HEK293 (cell line): ENCODE data around the gene CD93.

Experiments
- BCL11A ChIP-seq: fragments of 450-650 bp; formaldehyde crosslinking; IDR thresholded peaks from 2 replicates; pipeline ENCODE4 v1.5.1; 2016; ENCODE audit warnings: low read depth, missing biosample characterization, missing genetic modification characterization
- EGR2 ChIP-seq: fragments of 450-650 bp; formaldehyde crosslinking; IDR thresholded peaks from 2 replicates; pipeline ENCODE4 v1.5.1; 2016; ENCODE audit warnings: low read depth, missing biosample characterization, missing genetic modification characterization
- GLIS1 ChIP-seq: fragments of 450-650 bp; formaldehyde crosslinking; IDR thresholded peaks from 2 replicates; pipeline ENCODE4 v1.5.1; 2016; ENCODE audit warnings: missing biosample characterization, missing genetic modification characterization
- ZBTB17 ChIP-seq: fragments of 450-650 bp; formaldehyde crosslinking; IDR thresholded peaks from 2 replicates; pipeline ENCODE4 v1.5.1; 2016; ENCODE audit warnings: missing biosample characterization, missing genetic modification characterization
- ZFP69B ChIP-seq: fragments of 450-650 bp; formaldehyde crosslinking; IDR thresholded peaks from 2 replicates; pipeline ENCODE4 v1.5.1; 2016; ENCODE audit warnings: missing biosample characterization, missing genetic modification characterization
- ZNF157 ChIP-seq: fragments of 450-650 bp; formaldehyde crosslinking; IDR thresholded peaks from 2 replicates; pipeline ENCODE4 v1.5.1; 2016; ENCODE audit warnings: missing biosample characterization, missing genetic modification characterization
- ZNF621 ChIP-seq: fragments of 450-650 bp; formaldehyde crosslinking; IDR thresholded peaks from 2 replicates; pipeline ENCODE4 v1.5.1; 2017; ENCODE audit warnings: missing biosample characterization, missing genetic modification characterization
- ZNF843 ChIP-seq: fragments of 450-650 bp; formaldehyde crosslinking; IDR thresholded peaks from 2 replicates; pipeline ENCODE4 v1.5.1; 2016; ENCODE audit warnings: missing biosample characterization, missing genetic modification characterization
- TF ChIP-seq, protein P1 (sequence below): fragments of 450-650 bp; formaldehyde crosslinking; IDR thresholded peaks from 2 replicates; pipeline ENCODE4 v1.5.1; 2017; ENCODE audit warnings: missing biosample characterization, missing genetic modification characterization
- TF ChIP-seq, protein P2 (sequence below): sonication (generic); formaldehyde crosslinking; IDR thresholded peaks from 2 replicates; pipeline ENCODE4 v1.8.1; 2022; ENCODE audit warnings: mild to moderate bottlenecking, moderate library complexity, missing genetic modification reagents
- TF ChIP-seq, protein P3 (sequence below): fragments of 450-650 bp; formaldehyde crosslinking; IDR thresholded peaks from 2 replicates; pipeline ENCODE4 v1.5.1; 2016; ENCODE audit warnings: missing biosample characterization, missing genetic modification characterization
- TF ChIP-seq, protein P4 (sequence below): fragments of 450-650 bp; formaldehyde crosslinking; IDR thresholded peaks from 2 replicates; pipeline ENCODE4 v1.5.1; 2016; ENCODE audit warnings: missing biosample characterization, missing genetic modification characterization
- TF ChIP-seq, protein P5 (sequence below): fragments of 450-650 bp; formaldehyde crosslinking; IDR thresholded peaks from 2 replicates; pipeline ENCODE4 v1.5.1; 2016; ENCODE audit warnings: missing biosample characterization, missing genetic modification characterization

DNA sequence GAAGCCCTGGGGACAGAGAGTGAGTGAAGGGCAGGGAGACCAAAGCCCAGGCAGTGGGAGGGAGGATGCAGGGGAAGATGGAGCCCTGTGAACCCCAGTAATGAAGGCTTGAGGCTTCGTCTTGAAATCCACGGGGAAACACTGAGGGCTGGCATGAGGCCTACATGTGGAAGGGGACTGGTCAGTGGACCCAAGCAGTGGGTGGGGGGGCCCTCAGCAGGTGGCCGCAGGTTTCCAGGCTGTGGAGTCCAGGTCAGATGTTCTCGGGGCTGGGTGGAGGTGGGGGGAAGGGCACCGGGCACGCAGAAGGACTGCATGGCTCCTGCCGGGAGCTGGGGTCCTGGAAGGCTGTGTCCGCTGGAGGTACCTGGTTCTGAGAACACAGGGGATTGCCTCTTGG lies 2.7 kb upstream of the CD93 start:
- TF ChIP-seq, protein P1, sequence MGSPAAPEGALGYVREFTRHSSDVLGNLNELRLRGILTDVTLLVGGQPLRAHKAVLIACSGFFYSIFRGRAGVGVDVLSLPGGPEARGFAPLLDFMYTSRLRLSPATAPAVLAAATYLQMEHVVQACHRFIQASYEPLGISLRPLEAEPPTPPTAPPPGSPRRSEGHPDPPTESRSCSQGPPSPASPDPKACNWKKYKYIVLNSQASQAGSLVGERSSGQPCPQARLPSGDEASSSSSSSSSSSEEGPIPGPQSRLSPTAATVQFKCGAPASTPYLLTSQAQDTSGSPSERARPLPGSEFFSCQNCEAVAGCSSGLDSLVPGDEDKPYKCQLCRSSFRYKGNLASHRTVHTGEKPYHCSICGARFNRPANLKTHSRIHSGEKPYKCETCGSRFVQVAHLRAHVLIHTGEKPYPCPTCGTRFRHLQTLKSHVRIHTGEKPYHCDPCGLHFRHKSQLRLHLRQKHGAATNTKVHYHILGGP (tag by site-specific recombination), result no peak
- TF ChIP-seq, protein P2, sequence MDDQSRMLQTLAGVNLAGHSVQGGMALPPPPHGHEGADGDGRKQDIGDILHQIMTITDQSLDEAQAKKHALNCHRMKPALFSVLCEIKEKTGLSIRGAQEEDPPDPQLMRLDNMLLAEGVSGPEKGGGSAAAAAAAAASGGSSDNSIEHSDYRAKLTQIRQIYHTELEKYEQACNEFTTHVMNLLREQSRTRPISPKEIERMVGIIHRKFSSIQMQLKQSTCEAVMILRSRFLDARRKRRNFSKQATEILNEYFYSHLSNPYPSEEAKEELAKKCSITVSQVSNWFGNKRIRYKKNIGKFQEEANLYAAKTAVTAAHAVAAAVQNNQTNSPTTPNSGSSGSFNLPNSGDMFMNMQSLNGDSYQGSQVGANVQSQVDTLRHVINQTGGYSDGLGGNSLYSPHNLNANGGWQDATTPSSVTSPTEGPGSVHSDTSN, result no peak
- TF ChIP-seq, protein P3, sequence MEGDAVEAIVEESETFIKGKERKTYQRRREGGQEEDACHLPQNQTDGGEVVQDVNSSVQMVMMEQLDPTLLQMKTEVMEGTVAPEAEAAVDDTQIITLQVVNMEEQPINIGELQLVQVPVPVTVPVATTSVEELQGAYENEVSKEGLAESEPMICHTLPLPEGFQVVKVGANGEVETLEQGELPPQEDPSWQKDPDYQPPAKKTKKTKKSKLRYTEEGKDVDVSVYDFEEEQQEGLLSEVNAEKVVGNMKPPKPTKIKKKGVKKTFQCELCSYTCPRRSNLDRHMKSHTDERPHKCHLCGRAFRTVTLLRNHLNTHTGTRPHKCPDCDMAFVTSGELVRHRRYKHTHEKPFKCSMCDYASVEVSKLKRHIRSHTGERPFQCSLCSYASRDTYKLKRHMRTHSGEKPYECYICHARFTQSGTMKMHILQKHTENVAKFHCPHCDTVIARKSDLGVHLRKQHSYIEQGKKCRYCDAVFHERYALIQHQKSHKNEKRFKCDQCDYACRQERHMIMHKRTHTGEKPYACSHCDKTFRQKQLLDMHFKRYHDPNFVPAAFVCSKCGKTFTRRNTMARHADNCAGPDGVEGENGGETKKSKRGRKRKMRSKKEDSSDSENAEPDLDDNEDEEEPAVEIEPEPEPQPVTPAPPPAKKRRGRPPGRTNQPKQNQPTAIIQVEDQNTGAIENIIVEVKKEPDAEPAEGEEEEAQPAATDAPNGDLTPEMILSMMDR (tag by site-specific recombination), result no peak
- TF ChIP-seq ZNF843 (tag by site-specific recombination) (no peak), GLIS1 (tag by site-specific recombination) (no peak), ZNF621 (tag by site-specific recombination) (no peak), ZBTB17 (tag by site-specific recombination) (no peak), EGR2 (tag by site-specific recombination) (no peak), BCL11A (no peak), ZFP69B (tag by site-specific recombination) (no peak), ZNF157 (tag by site-specific recombination) (no peak)
- TF ChIP-seq, protein P4, sequence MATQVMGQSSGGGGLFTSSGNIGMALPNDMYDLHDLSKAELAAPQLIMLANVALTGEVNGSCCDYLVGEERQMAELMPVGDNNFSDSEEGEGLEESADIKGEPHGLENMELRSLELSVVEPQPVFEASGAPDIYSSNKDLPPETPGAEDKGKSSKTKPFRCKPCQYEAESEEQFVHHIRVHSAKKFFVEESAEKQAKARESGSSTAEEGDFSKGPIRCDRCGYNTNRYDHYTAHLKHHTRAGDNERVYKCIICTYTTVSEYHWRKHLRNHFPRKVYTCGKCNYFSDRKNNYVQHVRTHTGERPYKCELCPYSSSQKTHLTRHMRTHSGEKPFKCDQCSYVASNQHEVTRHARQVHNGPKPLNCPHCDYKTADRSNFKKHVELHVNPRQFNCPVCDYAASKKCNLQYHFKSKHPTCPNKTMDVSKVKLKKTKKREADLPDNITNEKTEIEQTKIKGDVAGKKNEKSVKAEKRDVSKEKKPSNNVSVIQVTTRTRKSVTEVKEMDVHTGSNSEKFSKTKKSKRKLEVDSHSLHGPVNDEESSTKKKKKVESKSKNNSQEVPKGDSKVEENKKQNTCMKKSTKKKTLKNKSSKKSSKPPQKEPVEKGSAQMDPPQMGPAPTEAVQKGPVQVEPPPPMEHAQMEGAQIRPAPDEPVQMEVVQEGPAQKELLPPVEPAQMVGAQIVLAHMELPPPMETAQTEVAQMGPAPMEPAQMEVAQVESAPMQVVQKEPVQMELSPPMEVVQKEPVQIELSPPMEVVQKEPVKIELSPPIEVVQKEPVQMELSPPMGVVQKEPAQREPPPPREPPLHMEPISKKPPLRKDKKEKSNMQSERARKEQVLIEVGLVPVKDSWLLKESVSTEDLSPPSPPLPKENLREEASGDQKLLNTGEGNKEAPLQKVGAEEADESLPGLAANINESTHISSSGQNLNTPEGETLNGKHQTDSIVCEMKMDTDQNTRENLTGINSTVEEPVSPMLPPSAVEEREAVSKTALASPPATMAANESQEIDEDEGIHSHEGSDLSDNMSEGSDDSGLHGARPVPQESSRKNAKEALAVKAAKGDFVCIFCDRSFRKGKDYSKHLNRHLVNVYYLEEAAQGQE (tag by site-specific recombination), result no peak
- TF ChIP-seq, protein P5, sequence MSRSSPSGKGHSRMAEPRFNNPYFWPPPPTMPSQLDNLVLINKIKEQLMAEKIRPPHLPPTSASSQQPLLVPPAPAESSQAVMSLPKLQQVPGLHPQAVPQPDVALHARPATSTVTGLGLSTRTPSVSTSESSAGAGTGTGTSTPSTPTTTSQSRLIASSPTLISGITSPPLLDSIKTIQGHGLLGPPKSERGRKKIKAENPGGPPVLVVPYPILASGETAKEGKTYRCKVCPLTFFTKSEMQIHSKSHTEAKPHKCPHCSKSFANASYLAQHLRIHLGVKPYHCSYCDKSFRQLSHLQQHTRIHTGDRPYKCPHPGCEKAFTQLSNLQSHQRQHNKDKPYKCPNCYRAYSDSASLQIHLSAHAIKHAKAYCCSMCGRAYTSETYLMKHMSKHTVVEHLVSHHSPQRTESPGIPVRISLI (tag by site-specific recombination), result no peak
